HG02623 (cell line): ENCODE measurements around the gene VSTM4.

Experiments used
- ATAC-seq: cut with Tn5 transposase; IDR thresholded peaks from one replicate; pipeline ENCODE4 v1.9.1; 2021; ENCODE audit warnings: moderate library complexity; ENCODE audit not compliant: unreplicated experiment

Gene VSTM4

DNA sequence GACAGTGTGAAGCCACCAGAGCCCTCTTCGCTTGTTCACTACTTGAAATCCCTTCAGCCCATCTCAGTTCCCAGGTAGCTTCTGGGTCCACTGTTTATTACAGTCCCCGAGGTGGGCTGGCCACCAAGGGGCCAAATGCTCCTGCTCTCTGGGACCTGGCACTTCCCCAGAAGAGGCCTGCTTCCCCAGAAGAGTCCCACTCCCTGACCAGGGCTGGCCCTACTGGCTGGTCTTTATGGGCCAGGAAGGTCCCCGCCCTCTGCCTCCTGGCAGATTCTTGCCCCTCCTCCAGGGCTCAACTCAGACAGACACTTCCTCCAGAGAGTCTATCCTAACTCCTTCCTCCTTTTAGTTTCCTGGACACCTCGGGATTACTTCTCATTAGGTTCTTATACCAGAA is 105.0 kb downstream of the VSTM4 start:
- ATAC-seq, result no peak

- no peak for ATAC-seq
Observed at GRCh38 chr10:49009199-49009979, 105.9 kb downstream of the VSTM4 start.

- no peak for ATAC-seq
Observed at GRCh38 chr10:49008505-49009198, 106.7 kb downstream of the VSTM4 start.

DNA sequence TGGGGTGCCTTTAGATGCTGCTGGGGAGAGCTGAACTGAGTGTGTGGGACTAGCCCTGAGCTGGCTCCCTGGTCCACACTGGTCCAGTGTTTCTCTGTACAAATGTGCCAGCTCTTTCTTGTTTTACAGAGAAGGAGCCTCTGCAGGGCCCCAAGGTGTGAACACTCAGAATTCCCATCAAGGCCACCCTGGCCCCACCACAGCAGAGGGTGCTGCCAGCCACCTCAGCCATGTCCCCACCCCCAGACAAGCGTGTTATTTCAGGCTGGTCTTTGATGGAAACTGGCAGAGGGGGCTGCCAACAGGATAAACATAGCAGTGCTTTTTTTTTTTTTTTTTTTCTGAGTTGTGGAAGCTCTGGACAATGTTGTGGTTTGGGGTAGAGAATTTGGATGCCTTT is 107.2 kb downstream of the VSTM4 start:
- ATAC-seq, result no peak

GRCh38 chr10:49007129-49007528 is 108.2 kb downstream of the VSTM4 start:
- no peak for ATAC-seq

DNA sequence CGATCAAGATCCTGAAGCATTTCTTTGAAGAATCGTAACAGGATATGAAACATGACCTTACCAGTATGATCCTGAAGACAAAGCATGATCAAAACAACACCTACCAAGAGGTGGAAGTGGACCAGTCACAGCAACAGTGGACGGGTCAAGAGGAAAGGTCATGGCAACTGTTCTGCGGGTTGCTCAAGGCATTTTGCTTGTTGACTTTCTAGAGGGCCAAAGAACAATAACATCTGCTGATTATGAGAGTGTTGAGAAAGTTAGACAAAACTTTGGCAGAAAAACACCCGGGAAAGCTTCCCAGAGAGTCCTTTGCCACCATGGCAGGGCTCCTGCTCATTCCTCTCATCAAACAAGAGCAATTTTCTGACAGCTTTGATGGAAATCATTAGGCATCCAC is 110.1 kb downstream of the VSTM4 start:
- ATAC-seq, result no peak

GRCh38 chr10:49001870-49002672 is 113.3 kb downstream of the VSTM4 start:
- ATAC-seq, result no peak

GRCh38 chr10:49001402-49001801 is 113.9 kb downstream of the VSTM4 start:
- no peak for ATAC-seq

- ATAC-seq, result no peak
Observed at GRCh38 chr10:49000437-49001398, 114.6 kb downstream of the VSTM4 start.

GRCh38 chr10:48999346-48999745 is 116.0 kb downstream of the VSTM4 start:
- no peak for ATAC-seq

DNA sequence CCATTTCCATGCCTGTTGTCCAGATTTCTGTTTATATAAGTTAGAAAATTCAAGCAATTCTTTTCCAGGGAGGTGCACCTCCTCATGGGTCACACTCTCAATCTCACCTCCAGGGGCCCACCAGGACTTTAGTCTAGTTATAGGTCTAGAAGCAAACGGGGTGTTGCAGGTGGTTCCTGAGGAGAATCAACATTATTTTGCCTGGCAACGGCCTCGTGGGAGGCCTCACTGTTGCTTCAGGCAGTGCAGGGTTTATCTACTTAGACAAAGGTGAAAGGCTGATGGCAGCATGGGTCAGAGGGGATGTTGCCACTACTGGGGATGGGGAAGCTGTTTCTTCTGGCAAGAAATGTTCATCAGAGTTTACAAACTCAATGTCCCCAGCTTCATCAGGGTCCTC is 119.0 kb downstream of the VSTM4 start:
- ATAC-seq, result no peak

GRCh38 chr10:48993627-48994026 is 121.7 kb downstream of the VSTM4 start:
- ATAC-seq, result no peak

DNA sequence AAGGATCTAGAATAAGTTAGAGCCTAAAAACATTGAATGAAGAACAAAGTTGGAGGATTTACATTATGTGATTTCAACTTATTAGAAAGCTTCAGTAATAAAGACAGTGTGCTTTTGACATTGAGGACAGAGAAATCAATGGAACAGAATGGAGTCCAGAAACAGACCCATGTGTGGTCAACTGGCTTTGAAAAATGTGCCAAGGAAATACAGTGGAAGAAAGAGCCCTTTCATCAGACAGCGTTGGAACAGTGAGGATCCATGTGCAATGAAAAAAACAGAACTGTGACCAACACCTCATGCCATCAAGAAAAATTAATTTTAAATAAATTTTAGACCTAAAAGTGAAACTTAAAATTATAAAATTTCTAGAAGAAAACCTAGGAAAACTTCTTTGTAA is 125.1 kb downstream of the VSTM4 start:
- no peak for ATAC-seq

- no peak for ATAC-seq
Observed at GRCh38 chr10:48985621-48986158, 129.6 kb downstream of the VSTM4 start.

DNA sequence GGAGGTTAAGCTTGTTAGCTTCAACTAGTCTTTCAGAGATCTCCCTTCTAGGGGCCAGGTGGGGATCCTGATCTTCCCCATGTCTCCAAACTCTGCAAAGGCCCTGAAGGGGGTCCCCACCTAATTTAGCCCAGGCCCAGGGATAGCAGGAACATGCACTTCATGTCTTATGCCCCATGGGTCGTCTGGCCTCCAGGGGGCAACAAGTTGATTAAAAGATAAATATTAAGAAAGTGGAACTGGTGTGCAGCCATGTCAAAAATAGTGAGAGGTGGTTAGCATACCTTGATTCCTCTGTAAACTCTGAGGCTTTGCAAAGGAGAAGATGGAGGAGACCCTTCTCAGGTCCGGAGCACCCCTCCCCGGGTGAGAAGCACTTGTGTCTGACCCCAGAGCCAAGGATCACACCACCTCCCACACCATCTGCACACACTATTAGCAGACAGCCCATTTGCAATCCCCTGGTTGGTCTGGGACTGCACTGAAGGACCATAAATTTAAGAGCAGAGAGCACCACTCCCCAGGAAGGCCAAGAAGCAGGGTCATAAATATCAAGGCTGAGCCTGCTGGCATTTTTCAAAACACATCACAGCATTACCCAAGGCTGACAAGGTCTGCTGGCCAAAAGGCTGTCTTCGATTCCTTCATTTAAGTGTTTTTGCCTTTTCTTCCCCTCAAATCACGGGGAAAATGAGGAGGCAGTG is 131.5 kb downstream of the VSTM4 start:
- no peak for ATAC-seq

GRCh38 chr10:48982584-48982983 is 132.7 kb downstream of the VSTM4 start:
- no peak for ATAC-seq

GRCh38 chr10:48981310-48981907 is 133.9 kb downstream of the VSTM4 start:
- no peak for ATAC-seq

- ATAC-seq, result no peak
Observed at GRCh38 chr10:48978318-48978717, 137.0 kb downstream of the VSTM4 start.

DNA sequence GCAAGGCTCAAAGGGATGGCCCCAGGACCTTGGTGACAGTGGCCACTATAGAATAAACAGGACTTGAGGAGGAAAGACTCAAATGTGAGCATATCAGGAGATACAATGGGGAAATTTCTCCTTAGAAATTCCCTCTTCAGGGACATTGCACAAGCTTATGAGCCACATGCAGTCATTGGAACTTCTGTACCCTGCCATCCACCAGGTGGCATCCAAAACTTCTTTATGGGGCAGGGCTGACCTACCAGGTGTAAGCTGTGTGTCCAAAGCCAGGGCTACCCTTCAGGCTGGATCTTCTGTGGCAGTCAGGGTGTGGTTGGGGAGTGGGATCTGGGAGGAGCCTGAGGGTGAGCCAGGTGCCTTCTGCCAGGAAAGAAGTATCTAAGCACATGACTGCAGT is 139.1 kb downstream of the VSTM4 start:
- no peak for ATAC-seq
